DMS53 treated with DMSO at 0.1 percent for 48 hours (cell line): Measurements from ENCODE around the gene TREH.
A peak's percentile ranks its signal among the peaks of the same experiment; 100 is the strongest.
"Not testable (repeated sequence)": the region's sequence is repeated elsewhere in the genome, so short reads cannot be mapped to it uniquely, and the experiment has no call there.

Experiments used
- DNase-seq: peaks from one replicate; lab custom pipeline; 2025; ENCODE audit not compliant: unreplicated experiment; lab: John Stamatoyannopoulos, UW

The TREH gene

GRCh38 chr11:118615976-118616371, 63.5 kb downstream of the TREH start:
- no peak for DNase-seq

GRCh38 chr11:118615282-118615975, 64.0 kb downstream of the TREH start:
- no peak for DNase-seq

- no peak for DNase-seq
Measured at GRCh38 chr11:118614511-118614910, 64.9 kb downstream of the TREH start.

GRCh38 chr11:118612378-118612777, 67.1 kb downstream of the TREH start:
- no peak for DNase-seq

GRCh38 chr11:118611433-118611795, 68.0 kb downstream of the TREH start:
- DNase-seq: not testable (repeated sequence)

- peak; percentile 77 for DNase-seq
Measured at GRCh38 chr11:118610773-118611432, 68.5 kb downstream of the TREH start.

GRCh38 chr11:118610225-118610772, 69.2 kb downstream of the TREH start:
- DNase-seq: no peak

- DNase-seq: no peak
Measured at GRCh38 chr11:118609380-118610224, 69.8 kb downstream of the TREH start.

DNA sequence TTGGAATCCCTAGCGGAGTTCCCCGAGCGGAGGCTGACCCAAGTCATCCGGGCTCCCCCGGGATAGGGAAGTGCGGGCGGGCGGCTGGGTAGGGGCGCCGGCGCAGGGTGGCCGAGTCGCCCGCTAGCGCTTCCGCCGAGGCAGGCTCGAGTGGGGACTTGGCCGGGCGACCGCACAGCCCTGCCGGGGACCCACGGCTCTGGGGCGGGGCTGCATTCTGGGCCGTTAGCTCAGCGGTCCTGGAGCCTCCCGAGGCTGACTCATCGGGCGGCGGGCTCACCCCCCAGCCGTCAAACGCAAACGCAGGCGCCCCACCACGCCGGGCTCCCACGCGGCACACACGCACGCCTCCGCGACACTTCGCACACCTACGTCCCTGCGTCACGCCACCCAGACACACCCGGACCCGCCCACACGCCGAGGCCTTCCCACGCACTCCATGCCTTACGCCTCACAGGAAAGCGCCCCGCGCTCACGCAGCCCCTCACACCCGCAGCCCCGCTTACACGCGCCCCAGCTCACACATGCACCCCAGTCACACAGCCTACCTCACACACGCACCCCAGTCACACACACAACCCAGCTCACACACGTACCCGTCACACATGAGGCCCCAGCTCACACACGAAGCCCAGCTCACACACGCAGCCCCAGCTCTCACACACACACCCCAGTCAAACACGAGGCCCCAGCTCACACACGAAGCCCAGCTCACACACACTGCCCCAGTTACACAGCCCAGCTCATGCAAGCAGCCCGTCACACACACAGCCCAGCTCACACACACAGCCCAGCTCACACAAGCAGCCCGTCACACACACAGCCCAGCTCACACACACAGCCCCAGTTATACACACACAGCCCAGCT, 70.9 kb downstream of the TREH start:
- no peak for DNase-seq

DNA sequence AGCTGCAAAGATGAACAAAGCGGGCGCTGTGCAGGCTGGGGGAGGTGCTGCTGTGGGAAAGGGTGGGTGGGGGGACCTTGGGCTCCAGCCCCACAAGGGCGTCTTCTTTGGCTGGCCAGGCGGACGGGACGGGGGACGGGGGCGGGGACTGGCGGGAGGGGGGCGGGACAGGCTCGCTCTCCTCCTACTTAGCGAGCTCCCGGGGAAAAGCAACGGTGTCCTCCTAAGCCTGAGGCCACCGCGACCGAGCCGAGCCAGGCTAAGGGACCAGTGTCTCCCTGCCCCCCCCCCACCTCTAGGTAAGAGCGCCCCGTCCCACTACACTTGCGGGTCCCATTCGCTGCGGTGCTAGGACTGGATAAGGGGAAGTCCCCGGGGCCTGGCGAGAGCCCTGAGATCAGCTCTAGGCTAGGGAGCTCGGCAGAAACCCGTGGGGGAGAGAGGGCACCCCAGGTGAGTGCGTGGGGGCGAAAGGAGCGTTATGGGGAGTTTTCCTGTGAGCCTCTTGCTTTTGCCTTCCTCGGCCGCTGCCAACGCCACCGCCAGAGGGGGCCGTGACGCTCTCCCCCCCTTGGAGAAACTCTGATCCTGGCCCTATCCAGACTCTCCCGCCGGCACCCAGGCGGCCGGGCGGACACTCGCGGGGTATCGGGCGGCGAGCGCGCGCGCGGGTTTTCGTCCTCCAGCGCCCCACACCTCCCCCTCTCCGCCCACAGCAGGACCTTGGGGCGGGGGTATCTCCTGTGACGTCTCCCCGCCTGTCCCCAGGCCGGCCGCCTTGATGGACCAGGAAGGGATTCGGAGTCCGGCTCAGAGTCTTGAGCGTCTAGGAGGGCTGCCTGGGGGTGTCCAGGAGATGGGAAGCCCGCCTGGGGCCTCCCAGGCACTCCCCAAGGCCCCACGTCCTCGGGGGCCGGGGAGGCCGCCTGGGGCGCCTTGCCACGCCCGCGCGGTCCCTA, 71.8 kb downstream of the TREH start, which contains the start of gene PHLDB1:
Gene PHLDB1, plus strand, starts transcription at position 215 of the 959 bp plus-strand sequence. CDS start 6,222 bp downstream, outside the sequence.
- peak; percentile 46 for DNase-seq
